ENCODE results near the gene PTPRN2.

PTPRN2 gene

GRCh38 chr7:158108646-158109293 is 478.9 kb downstream of the PTPRN2 start:
- no peak for DNase-seq (ENCODE audit: low read depth, low spot score)
- no peak overlapping the region for H3K27ac ChIP-seq

GRCh38 chr7:158107806-158108205 is 479.8 kb downstream of the PTPRN2 start:
- no peak for DNase-seq (ENCODE audit: low read depth, low spot score)
- no peak overlapping the region for H3K27ac ChIP-seq

GRCh38 chr7:158106272-158106671 is 481.4 kb downstream of the PTPRN2 start:
- no peak for DNase-seq (ENCODE audit: low read depth, low spot score)
- H3K27ac ChIP-seq: no peak overlapping the region

GRCh38 chr7:158103378-158103777 is 484.2 kb downstream of the PTPRN2 start:
- DNase-seq (ENCODE audit: low read depth, low spot score): no peak
- no peak overlapping the region for H3K27ac ChIP-seq

GRCh38 chr7:158102897-158103296 is 484.7 kb downstream of the PTPRN2 start:
- no peak for DNase-seq (ENCODE audit: low read depth, low spot score)
- H3K27ac ChIP-seq: no peak overlapping the region

GRCh38 chr7:158101821-158102450 is 485.7 kb downstream of the PTPRN2 start:
- no peak overlapping the region for H3K27ac ChIP-seq
- DNase-seq (ENCODE audit: low read depth, low spot score): no peak

DNA sequence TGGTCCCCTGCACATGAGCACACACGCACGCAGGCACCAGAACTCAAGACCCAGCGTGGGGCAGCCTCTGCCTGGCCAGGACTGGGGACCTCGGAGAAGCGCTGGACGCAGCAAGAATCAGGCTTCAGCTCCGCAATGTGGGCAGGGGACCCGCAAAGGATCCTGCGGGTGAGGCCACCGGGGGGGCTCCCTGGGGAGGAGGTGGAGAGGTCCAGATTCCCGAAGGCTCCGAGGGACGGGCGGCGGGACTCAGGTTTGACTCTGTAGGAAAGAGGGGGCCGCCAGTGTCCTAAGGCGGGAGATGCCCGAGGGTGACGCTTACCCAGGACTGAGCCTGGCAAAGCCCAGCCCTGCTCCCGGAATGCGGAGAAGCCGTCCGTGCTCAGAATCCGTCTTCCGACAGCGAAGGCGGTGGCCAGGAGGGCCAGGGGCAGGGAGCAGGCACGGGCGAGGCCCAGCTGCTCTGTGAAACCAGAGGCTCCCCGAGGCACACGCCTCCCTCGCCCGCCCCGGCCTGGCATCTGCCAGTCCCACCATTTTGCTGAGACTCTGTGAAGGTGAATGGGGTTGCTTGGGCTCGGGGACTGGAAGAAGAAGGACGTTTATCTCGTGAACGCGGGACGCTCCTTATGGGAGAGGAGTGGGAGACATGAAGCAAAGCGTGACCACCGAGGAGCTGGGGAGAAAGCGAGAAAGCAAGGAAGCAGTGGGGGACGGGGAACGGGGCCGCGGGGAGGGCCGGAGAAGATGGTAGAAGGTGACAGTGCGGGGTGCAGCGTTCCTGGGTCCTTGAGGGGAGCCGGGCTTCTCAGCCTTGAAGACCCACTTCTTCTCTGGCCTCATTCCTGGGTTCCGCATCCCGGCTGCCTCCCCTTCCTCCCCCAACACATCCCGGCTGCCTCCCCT is 489.2 kb downstream of the PTPRN2 start:
- no peak overlapping the region for H3K27ac ChIP-seq
- no peak for DNase-seq (ENCODE audit: low read depth, low spot score)

GRCh38 chr7:158097453-158098124 is 490.0 kb downstream of the PTPRN2 start:
- H3K27ac ChIP-seq: no peak overlapping the region
- DNase-seq (ENCODE audit: low read depth, low spot score): no peak

- DNase-seq (ENCODE audit: low read depth, low spot score): no peak
- H3K27ac ChIP-seq: no peak overlapping the region
Observed at GRCh38 chr7:158097106-158097452, 490.5 kb downstream of the PTPRN2 start.

GRCh38 chr7:158096582-158096981 is 491.0 kb downstream of the PTPRN2 start:
- DNase-seq (ENCODE audit: low read depth, low spot score): no peak
- H3K27ac ChIP-seq: no peak overlapping the region

- no peak for DNase-seq (ENCODE audit: low read depth, low spot score)
- no peak overlapping the region for H3K27ac ChIP-seq
Observed at GRCh38 chr7:158094671-158095226, 492.9 kb downstream of the PTPRN2 start.

- DNase-seq (ENCODE audit: low read depth, low spot score): no peak
Observed at GRCh38 chr7:158094046-158094445, 493.6 kb downstream of the PTPRN2 start.

GRCh38 chr7:158093156-158093796 is 494.3 kb downstream of the PTPRN2 start:
- no peak for DNase-seq (ENCODE audit: low read depth, low spot score)
- H3K27ac ChIP-seq: no peak overlapping the region

More at GRCh38 chr7:158094046-158094445, 493.6 kb downstream of the PTPRN2 start:
- no peak overlapping the region for H3K27ac ChIP-seq

DNA sequence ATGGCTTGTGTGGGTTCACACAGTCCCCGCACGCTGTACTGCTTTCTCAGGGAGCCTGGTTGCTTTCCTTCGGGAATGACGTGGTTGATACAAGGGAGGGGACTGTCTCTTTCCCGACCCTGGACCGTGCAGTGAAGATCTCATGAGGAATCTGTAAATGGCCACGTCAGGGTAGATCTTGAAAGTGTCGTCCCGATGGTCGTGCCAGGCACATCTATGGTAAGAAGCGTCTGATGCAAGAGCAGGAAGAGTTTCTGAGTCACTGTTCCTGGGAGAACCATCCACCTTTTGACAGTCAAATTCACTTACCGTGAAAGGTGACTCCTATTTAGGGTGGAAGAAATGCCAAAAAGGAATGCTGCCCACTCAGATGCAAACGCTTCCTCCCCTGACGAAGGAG is 500.4 kb downstream of the PTPRN2 start:
- no peak overlapping the region for H3K27ac ChIP-seq

GRCh38 chr7:158085741-158086695 is 501.6 kb downstream of the PTPRN2 start:
- DNase-seq (ENCODE audit: low read depth, low spot score): no peak
- no peak overlapping the region for H3K27ac ChIP-seq

More for the DNA sequence above, 500.4 kb downstream of the PTPRN2 start:
- no peak for DNase-seq (ENCODE audit: low read depth, low spot score)

- H3K27ac ChIP-seq: no peak overlapping the region
- no peak for DNase-seq (ENCODE audit: low read depth, low spot score)
Observed at GRCh38 chr7:158084555-158084954, 503.1 kb downstream of the PTPRN2 start.

GRCh38 chr7:158083526-158084310 is 503.9 kb downstream of the PTPRN2 start:
- H3K27ac ChIP-seq: no peak overlapping the region
- DNase-seq (ENCODE audit: low read depth, low spot score): no peak

GRCh38 chr7:158082761-158083160 is 504.9 kb downstream of the PTPRN2 start:
- no peak overlapping the region for H3K27ac ChIP-seq
- no peak for DNase-seq (ENCODE audit: low read depth, low spot score)

Measured in epithelial cell of prostate (primary cell).